Iris pigment epithelial cell (primary cell): ENCODE results near the gene GALNT13.
A peak's percentile ranks its signal among the peaks of the same experiment; 100 is the strongest.
"Not testable (repeated sequence)": the region's sequence is repeated elsewhere in the genome, so short reads cannot be mapped to it uniquely, and the experiment has no call there.

Source experiments
- DNase-seq: peaks from one replicate; pipeline ENCODE4 v3.0.0-alpha.2; 2011; ENCODE audit warnings: low read depth

GALNT13 gene

GRCh38 chr2:154408786-154409185 is 537.1 kb downstream of the GALNT13 start:
- DNase-seq = no peak

GRCh38 chr2:154422251-154422650 is 550.5 kb downstream of the GALNT13 start:
- DNase-seq = no peak

GRCh38 chr2:154425994-154426393 is 554.3 kb downstream of the GALNT13 start:
- DNase-seq = no peak

- DNase-seq = no peak
These were observed 555.7 kb downstream of the GALNT13 start for GRCh38 chr2:154427453-154427852.

- DNase-seq = no peak
These were observed 556.3 kb downstream of the GALNT13 start for GRCh38 chr2:154428022-154428421.

- no peak for DNase-seq
These were observed 561.3 kb downstream of the GALNT13 start for GRCh38 chr2:154433010-154433409.

GRCh38 chr2:154437104-154437503 is 565.4 kb downstream of the GALNT13 start:
- DNase-seq = no peak

- DNase-seq = no peak
These were observed 567.4 kb downstream of the GALNT13 start for GRCh38 chr2:154439156-154439555.

GRCh38 chr2:154443919-154444318 is 572.2 kb downstream of the GALNT13 start:
- DNase-seq = no peak

- DNase-seq = no peak
These were observed 574.6 kb downstream of the GALNT13 start for GRCh38 chr2:154446324-154446723.

GRCh38 chr2:154447727-154448418 is 576.2 kb downstream of the GALNT13 start:
- no peak for DNase-seq

GRCh38 chr2:154449951-154450658 is 578.4 kb downstream of the GALNT13 start:
- no peak for DNase-seq

- DNase-seq = no peak
These were observed 580.7 kb downstream of the GALNT13 start for GRCh38 chr2:154452471-154452870.

GRCh38 chr2:154452906-154453493 is 581.3 kb downstream of the GALNT13 start:
- DNase-seq = peak; percentile 2

GRCh38 chr2:154455166-154455565 is 583.4 kb downstream of the GALNT13 start:
- DNase-seq = peak; percentile 31

- peak; percentile 8 for DNase-seq
These were observed 584.1 kb downstream of the GALNT13 start for GRCh38 chr2:154455866-154456265.

GRCh38 chr2:154457286-154457685 is 585.6 kb downstream of the GALNT13 start:
- peak; percentile 21 for DNase-seq

GRCh38 chr2:154459286-154459685 is 587.6 kb downstream of the GALNT13 start:
- DNase-seq = no peak

GRCh38 chr2:154462634-154463033 is 590.9 kb downstream of the GALNT13 start:
- DNase-seq = no peak

- no peak for DNase-seq
These were observed 594.5 kb downstream of the GALNT13 start for GRCh38 chr2:154466226-154466625.

- no peak for DNase-seq
These were observed 598.7 kb downstream of the GALNT13 start for GRCh38 chr2:154470376-154470775.

- not testable (repeated sequence) for DNase-seq
These were observed 599.8 kb downstream of the GALNT13 start for GRCh38 chr2:154471492-154471891.

- no peak for DNase-seq
These were observed 605.6 kb downstream of the GALNT13 start for GRCh38 chr2:154477319-154477718.
